GM18505 (cell line): ENCODE results near the gene HOXD8.

Experiments
- ATAC-seq: cut with Tn5 transposase; IDR thresholded peaks from one replicate; pipeline ENCODE4 v1.9.1; 2021; ENCODE audit not compliant: unreplicated experiment
- POLR2A ChIP-seq: IDR thresholded peaks from 4 replicates; pipeline ENCODE4 v1.6.1; 2011; ENCODE audit warnings: borderline replicate concordance; ENCODE audit not compliant: insufficient read depth, insufficient read length; ENCODE audit errors: extremely low read depth

Gene HOXD8

GRCh38 chr2:176138923-176139660 is 9.6 kb downstream of the HOXD8 start:
- ATAC-seq: no peak
- TF ChIP-seq POLR2A: no peak

GRCh38 chr2:176139661-176140512 is 10.4 kb downstream of the HOXD8 start:
- ATAC-seq: no peak
- TF ChIP-seq POLR2A: no peak

- TF ChIP-seq POLR2A: no peak
- peak; percentile 92 for ATAC-seq
These were observed 11.2 kb downstream of the HOXD8 start for GRCh38 chr2:176140513-176141317.

- no peak for TF ChIP-seq POLR2A
These were observed 12.8 kb downstream of the HOXD8 start for GRCh38 chr2:176142281-176142680.

GRCh38 chr2:176145085-176145969 is 15.8 kb downstream of the HOXD8 start:
- ATAC-seq: no peak
- no peak for TF ChIP-seq POLR2A

More at GRCh38 chr2:176142281-176142680, 12.8 kb downstream of the HOXD8 start:
- no peak for ATAC-seq

- TF ChIP-seq POLR2A: no peak
These were observed 16.6 kb downstream of the HOXD8 start for GRCh38 chr2:176146101-176146500.

GRCh38 chr2:176146645-176147044 is 17.1 kb downstream of the HOXD8 start:
- no peak for ATAC-seq
- no peak for TF ChIP-seq POLR2A

More at GRCh38 chr2:176146101-176146500, 16.6 kb downstream of the HOXD8 start:
- ATAC-seq: no peak

GRCh38 chr2:176147210-176147799 is 17.8 kb downstream of the HOXD8 start:
- ATAC-seq: no peak
- TF ChIP-seq POLR2A: no peak

GRCh38 chr2:176147800-176148496 is 18.4 kb downstream of the HOXD8 start:
- no peak for TF ChIP-seq POLR2A
- no peak for ATAC-seq

GRCh38 chr2:176148751-176149421 is 19.4 kb downstream of the HOXD8 start:
- ATAC-seq: no peak
- no peak for TF ChIP-seq POLR2A

- no peak for TF ChIP-seq POLR2A
These were observed 20.0 kb downstream of the HOXD8 start for GRCh38 chr2:176149481-176149938.

More at GRCh38 chr2:176149481-176149938, 20.0 kb downstream of the HOXD8 start:
- ATAC-seq: no peak
